ENCODE measurements around the gene EYA4.

- TF ChIP-seq POLR2A (IDR thresholded peaks at IDR 0.05) (no peak), POLR2AphosphoS5 (IDR thresholded peaks at IDR 0.05) (no peak), CTCF (IDR thresholded peaks at IDR 0.05) (no peak)
Measured at GRCh38 chr6:133467231-133467981, 226.2 kb downstream of the EYA4 start.
